GM20000 (cell line): ENCODE measurements around the gene KIN.
"Not testable (repeated sequence)": the region's sequence is repeated elsewhere in the genome, so short reads cannot be mapped to it uniquely, and the experiment has no call there.

Experiments used
- DNase-seq: peaks from one replicate; pipeline ENCODE4 v3.0.0; 2012; ENCODE audit warnings: low spot score
- CTCF ChIP-seq: IDR thresholded peaks from 2 replicates; pipeline ENCODE4 v1.5.1; 2012; ENCODE audit warnings: mild to moderate bottlenecking, control low read depth; ENCODE audit errors: extremely low read depth, missing control alignments

The KIN gene

GRCh38 chr10:7755103-7755502 lies 32.7 kb downstream of the KIN start:
- TF ChIP-seq CTCF, result no peak
- DNase-seq, result no peak

DNA sequence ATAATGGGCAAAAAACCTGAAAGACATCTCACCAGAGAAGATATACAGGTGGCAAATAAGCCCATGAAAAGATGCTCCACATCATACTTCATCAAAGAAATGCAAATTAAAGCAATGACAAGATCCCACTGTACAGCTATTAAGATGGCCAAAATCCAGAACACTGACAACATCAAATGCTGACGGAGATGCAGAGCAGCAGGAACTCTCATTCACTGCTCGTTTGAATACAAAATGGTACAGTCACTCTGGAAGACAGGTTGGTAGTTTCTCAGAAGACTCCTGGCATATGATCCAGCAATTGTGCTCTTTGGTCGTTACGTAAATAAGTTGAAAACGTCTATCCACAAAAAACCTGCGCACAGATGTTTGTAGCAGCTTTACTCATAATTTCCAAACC lies 35.5 kb downstream of the KIN start:
- TF ChIP-seq CTCF, result no peak
- no peak for DNase-seq

DNA sequence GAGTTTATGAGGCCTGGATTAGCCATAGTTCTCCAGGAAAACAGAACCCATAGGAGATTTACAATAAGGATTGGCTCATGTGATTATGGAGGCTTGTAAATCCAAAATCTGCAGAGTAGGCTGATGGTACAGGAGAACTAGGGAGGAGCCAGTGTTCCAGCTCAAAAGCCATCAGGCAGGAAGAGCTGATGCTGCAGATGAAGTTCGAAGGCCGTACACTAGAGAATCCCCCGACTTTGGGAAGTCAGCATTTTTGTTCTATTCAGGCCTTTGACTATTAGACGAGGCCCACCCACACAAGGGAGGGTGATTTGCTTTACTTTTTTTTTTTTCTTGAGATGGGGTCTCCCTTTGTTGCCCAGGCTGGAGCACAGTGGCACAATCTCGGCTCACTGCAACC lies 37.6 kb downstream of the KIN start:
- no peak for TF ChIP-seq CTCF
- DNase-seq, result no peak

DNA sequence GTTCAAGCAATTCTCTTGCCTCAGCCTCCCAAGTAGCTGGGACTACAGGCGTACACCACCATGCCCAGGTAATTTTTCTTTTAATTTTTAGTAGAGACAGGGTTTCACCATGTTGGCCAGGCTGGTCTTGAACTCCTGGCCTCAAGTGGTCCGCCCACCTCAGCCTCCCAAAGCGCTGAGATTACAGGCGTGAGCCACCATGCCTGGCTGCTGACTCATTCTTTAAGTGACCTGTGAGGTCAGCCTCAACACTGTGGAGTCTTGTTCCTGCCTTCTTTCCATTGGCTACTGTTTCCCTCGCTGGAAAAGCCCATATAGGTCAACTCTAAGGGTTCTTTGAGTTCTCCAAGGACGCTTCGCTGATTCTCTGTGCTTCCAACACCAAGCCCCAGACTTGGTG lies 39.2 kb downstream of the KIN start:
- DNase-seq, result not testable (repeated sequence)

GRCh38 chr10:7744307-7744706 lies 43.5 kb downstream of the KIN start:
- TF ChIP-seq CTCF, result no peak
- DNase-seq, result no peak

GRCh38 chr10:7738536-7739407 lies 49.0 kb downstream of the KIN start:
- DNase-seq, result no peak
- no peak for TF ChIP-seq CTCF

- TF ChIP-seq CTCF, result no peak
- no peak for DNase-seq
These were observed 53.0 kb downstream of the KIN start for GRCh38 chr10:7734821-7735220.
